ENCODE results near the gene NFASC.

Gene NFASC

GRCh38 chr1:204961765-204962419, 91.2 kb downstream of the NFASC start:
- peaks cover 18% of the 10 kb centered on the region for H3K27me3 ChIP-seq (replicated peaks; ENCODE audit: insufficient read depth, low read length)
- H3K4me3 ChIP-seq (ENCODE audit: low read length): no peak overlapping the region

GRCh38 chr1:204962742-204963632, 92.3 kb downstream of the NFASC start:
- H3K4me3 ChIP-seq (ENCODE audit: low read length): no peak overlapping the region
- DNase-seq: no peak

More at GRCh38 chr1:204961765-204962419, 91.2 kb downstream of the NFASC start:
- Histone ChIP-seq H3K27ac (ENCODE audit: low read length) (no peak overlapping the region), H4K20me1 (ENCODE audit: insufficient read depth, low read length) (no peaks in the 10 kb centered on the region), H3K4me2 (ENCODE audit: low read depth, low read length) (no peak overlapping the region), H3K36me3 (replicated peaks; ENCODE audit: insufficient read depth, low read length) (no peaks in the 10 kb centered on the region), H3K9me3 (replicated peaks; ENCODE audit: insufficient read depth, low read length) (no peaks in the 10 kb centered on the region), H3K4me1 (ENCODE audit: low read length) (no peaks in the 10 kb centered on the region), H3K9me2 (replicated peaks; ENCODE audit: insufficient read depth, low read length) (no peaks in the 10 kb centered on the region), H3F3A (ENCODE audit: insufficient read depth, low read length) (no peaks in the 10 kb centered on the region), H2AFZ (ENCODE audit: low read length) (no peak overlapping the region), H3K79me2 (ENCODE audit: low read length) (no peaks in the 10 kb centered on the region), H3K9ac (ENCODE audit: low read length) (no peak overlapping the region)
- TF ChIP-seq CTCF (IDR thresholded peaks at IDR 0.05; ENCODE audit: low read length) (no peak), EZH2phosphoT487 (IDR thresholded peaks at IDR 0.05; ENCODE audit: low read length) (no peak), EZH2 (optimal IDR thresholded peaks at IDR 0.05; ENCODE audit: low read depth, low read length) (no peak)
- no peak for DNase-seq

GRCh38 chr1:204967451-204967850, 96.8 kb downstream of the NFASC start:
- no peak for DNase-seq
- H3K4me1 ChIP-seq (ENCODE audit: low read length): peaks cover 1% of the 10 kb centered on the region; the same call in 1 of the 2 replicates
- TF ChIP-seq EZH2 (optimal IDR thresholded peaks at IDR 0.05; ENCODE audit: low read depth, low read length) (no peak), CTCF (IDR thresholded peaks at IDR 0.05; ENCODE audit: low read length) (no peak), EZH2phosphoT487 (IDR thresholded peaks at IDR 0.05; ENCODE audit: low read length) (no peak)

More at GRCh38 chr1:204962742-204963632, 92.3 kb downstream of the NFASC start:
- Histone ChIP-seq H4K20me1 (ENCODE audit: insufficient read depth, low read length) (no peaks in the 10 kb centered on the region), H3K9me2 (replicated peaks; ENCODE audit: insufficient read depth, low read length) (no peaks in the 10 kb centered on the region), H3K27ac (ENCODE audit: low read length) (no peak overlapping the region), H2AFZ (ENCODE audit: low read length) (no peak overlapping the region), H3K9me3 (replicated peaks; ENCODE audit: insufficient read depth, low read length) (no peaks in the 10 kb centered on the region), H3K27me3 (replicated peaks; ENCODE audit: insufficient read depth, low read length) (peaks cover 25% of the 10 kb centered on the region), H3K79me2 (ENCODE audit: low read length) (no peaks in the 10 kb centered on the region), H3K4me1 (ENCODE audit: low read length) (no peaks in the 10 kb centered on the region), H3K4me2 (ENCODE audit: low read depth, low read length) (no peak overlapping the region), H3K36me3 (replicated peaks; ENCODE audit: insufficient read depth, low read length) (no peaks in the 10 kb centered on the region), H3F3A (ENCODE audit: insufficient read depth, low read length) (no peaks in the 10 kb centered on the region), H3K9ac (ENCODE audit: low read length) (no peak overlapping the region)
- no peak for TF ChIP-seq CTCF (IDR thresholded peaks at IDR 0.05; ENCODE audit: low read length)
- no peak for TF ChIP-seq EZH2 (optimal IDR thresholded peaks at IDR 0.05; ENCODE audit: low read depth, low read length)
- no peak for TF ChIP-seq EZH2phosphoT487 (IDR thresholded peaks at IDR 0.05; ENCODE audit: low read length)

More at GRCh38 chr1:204967451-204967850, 96.8 kb downstream of the NFASC start:
- H3K79me2 ChIP-seq (ENCODE audit: low read length): no peaks in the 10 kb centered on the region
- H3K27me3 ChIP-seq (replicated peaks; ENCODE audit: insufficient read depth, low read length): peaks cover 67% of the 10 kb centered on the region
- H3K9me2 ChIP-seq (replicated peaks; ENCODE audit: insufficient read depth, low read length): no peaks in the 10 kb centered on the region
- H3K9me3 ChIP-seq (replicated peaks; ENCODE audit: insufficient read depth, low read length): no peaks in the 10 kb centered on the region
- no peaks in the 10 kb centered on the region; the same call in 1 of the 2 replicates for H4K20me1 ChIP-seq (ENCODE audit: insufficient read depth, low read length)
- no peak overlapping the region for H3K4me2 ChIP-seq (ENCODE audit: low read depth, low read length)
- no peak overlapping the region for H2AFZ ChIP-seq (ENCODE audit: low read length)
- no peak overlapping the region for H3K4me3 ChIP-seq (ENCODE audit: low read length)
- no peak overlapping the region for H3K27ac ChIP-seq (ENCODE audit: low read length)
- H3K36me3 ChIP-seq (replicated peaks; ENCODE audit: insufficient read depth, low read length): no peaks in the 10 kb centered on the region
- H3K9ac ChIP-seq (ENCODE audit: low read length): no peak overlapping the region
- no peaks in the 10 kb centered on the region for H3F3A ChIP-seq (ENCODE audit: insufficient read depth, low read length)

All from MM.1S (cell line).